Epithelial cell of proximal tubule (primary cell): ENCODE results near the gene CCDC180. TPM values are rescaled to one million over a fixed set of nuclear protein-coding genes. Genes with fewer than 3 reads are reported as not detected.

Experiments
- DNase-seq: peaks from one replicate; pipeline ENCODE4 v3.0.0-alpha.2; 2011; ENCODE audit warnings: low read depth
- H3K4me3 ChIP-seq: 2 replicates; pipeline ENCODE4 v1.5.1; 2011; ENCODE audit warnings: low read depth, mild to moderate bottlenecking, low read length
- CTCF ChIP-seq: conservative IDR thresholded peaks from 2 replicates; pipeline ENCODE4 v1.5.1; 2012; ENCODE audit warnings: low read depth, mild to moderate bottlenecking, low read length
- total RNA-seq: library from RNA; depleted of rRNA; stranded (reverse); fragments of >200 nt; gene quantifications from 2 replicates; pipeline ENCODE4 v1.2.3, GENCODE V29; 2015

Gene CCDC180
- total RNA-seq, 1 donor from 2014 or later = 0.75 TPM

- DNase-seq = no peak
- H3K4me3 ChIP-seq = no peak overlapping the region
- no peak for TF ChIP-seq CTCF
These were observed 6.9 kb upstream of the CCDC180 start for GRCh38 chr9:97300586-97300985.

- H3K4me3 ChIP-seq = no peak overlapping the region
- DNase-seq = no peak
- TF ChIP-seq CTCF = no peak
These were observed 5.5 kb upstream of the CCDC180 start for GRCh38 chr9:97301974-97302373.

- TF ChIP-seq CTCF = no peak
- H3K4me3 ChIP-seq = no peak overlapping the region
- no peak for DNase-seq
These were observed 2.9 kb upstream of the CCDC180 start for GRCh38 chr9:97304586-97304985.

GRCh38 chr9:97305501-97306298 is 1.8 kb upstream of the CCDC180 start:
- TF ChIP-seq CTCF = no peak
- no peak for DNase-seq
- no peak overlapping the region for H3K4me3 ChIP-seq

- H3K4me3 ChIP-seq = peak overlapping the region; percentile 47
- DNase-seq = peak; percentile 19
- peak; percentile 42 for TF ChIP-seq CTCF
These were observed 368 bp upstream of the CCDC180 start for GRCh38 chr9:97307091-97307490.

- no peak for DNase-seq
- no peak overlapping the region for H3K4me3 ChIP-seq
- no peak for TF ChIP-seq CTCF
These were observed 1.8 kb downstream of the CCDC180 start for GRCh38 chr9:97309260-97309659.

GRCh38 chr9:97310023-97310422 is 2.6 kb downstream of the CCDC180 start:
- H3K4me3 ChIP-seq = no peak overlapping the region
- DNase-seq = no peak
- no peak for TF ChIP-seq CTCF
